Mesendoderm (in vitro differentiated cells): ENCODE data around the gene ANGEL1.
A peak's percentile ranks its signal among the peaks of the same experiment; 100 is the strongest.

Experiments used
- DNase-seq: peaks from one replicate; pipeline ENCODE4 v3.0.0; 2013
- H2AK5ac ChIP-seq: 2 replicates; pipeline ENCODE4 v1.6.1; 2013; ENCODE audit warnings: low read length, inconsistent platforms
- H2BK120ac ChIP-seq: 2 replicates; pipeline ENCODE4 v1.6.1; 2013; ENCODE audit warnings: low read depth, mild to moderate bottlenecking, low read length, moderate library complexity, mixed read lengths
- H2BK15ac ChIP-seq: replicated peaks from 2 replicates; pipeline ENCODE4 v1.6.1; 2013; ENCODE audit warnings: low read depth, mild to moderate bottlenecking, moderate library complexity
- H2BK5ac ChIP-seq: 2 replicates; pipeline ENCODE4 v1.6.1; 2013; ENCODE audit warnings: low read length, inconsistent platforms
- H3K18ac ChIP-seq: 2 replicates; pipeline ENCODE4 v1.6.1; 2013; ENCODE audit warnings: mild to moderate bottlenecking, low read length, mixed read lengths
- H3K23ac ChIP-seq: one replicate; pipeline ENCODE4 v1.6.1; 2013; ENCODE audit warnings: low read length
- H3K27ac ChIP-seq: 2 replicates; pipeline ENCODE4 v1.5.1; 2013; ENCODE audit warnings: low read depth, mild to moderate bottlenecking, inconsistent platforms, low read length, moderate library complexity
- H3K27me3 ChIP-seq: 2 replicates; pipeline ENCODE4 v1.6.1; 2013; ENCODE audit warnings: low read length, control low read depth, mild to moderate bottlenecking, inconsistent platforms; ENCODE audit not compliant: insufficient read depth, poor library complexity
- H3K36me3 ChIP-seq: 2 replicates; pipeline ENCODE4 v1.6.1; 2013; ENCODE audit warnings: low read length, inconsistent platforms; ENCODE audit not compliant: control insufficient read depth, insufficient read depth
- H3K4ac ChIP-seq: one replicate; pipeline ENCODE4 v1.6.1; 2013; ENCODE audit warnings: low read depth, mild to moderate bottlenecking, low read length, moderate library complexity
- H3K4me1 ChIP-seq: 2 replicates; pipeline ENCODE4 v1.6.1; 2013; ENCODE audit warnings: low read depth, low read length, inconsistent platforms; ENCODE audit not compliant: control insufficient read depth
- H3K4me2 ChIP-seq: 2 replicates; pipeline ENCODE4 v1.6.1; 2013; ENCODE audit warnings: low read length
- H3K4me3 ChIP-seq: 2 replicates; pipeline ENCODE4 v1.5.1; 2013; ENCODE audit warnings: mild to moderate bottlenecking, low read length
- H3K56ac ChIP-seq: one replicate; pipeline ENCODE4 v1.6.1; 2013; ENCODE audit warnings: low read length
- H3K79me1 ChIP-seq: 2 replicates; pipeline ENCODE4 v1.6.1; 2013; ENCODE audit warnings: low read length, inconsistent platforms
- H3K79me2 ChIP-seq: 2 replicates; pipeline ENCODE4 v1.6.1; 2013; ENCODE audit warnings: mild to moderate bottlenecking, low read length; ENCODE audit not compliant: control insufficient read depth, insufficient read depth
- H3K9ac ChIP-seq: 2 replicates; pipeline ENCODE4 v1.6.1; 2013; ENCODE audit warnings: low read length, inconsistent platforms
- H4K5ac ChIP-seq: one replicate; pipeline ENCODE4 v1.6.1; 2013; ENCODE audit warnings: low read length
- H4K8ac ChIP-seq: one replicate; pipeline ENCODE4 v1.6.1; 2013; ENCODE audit warnings: low read depth, mild to moderate bottlenecking, control low read depth, low read length, moderate library complexity
- WGBS: extraction: QIAGEN DNeasy Blood & Tissue Kit; methylation state at CpG from one replicate; pipeline ENCODE4 v1.1.7; 2013; ENCODE audit warnings: low lambda C conversion rate, missing lambda C conversion rate; ENCODE audit not compliant: insufficient coverage; ENCODE audit errors: extremely low coverage; 5-methylcytosine and 5-hydroxymethylcytosine counted together

Gene ANGEL1

DNA sequence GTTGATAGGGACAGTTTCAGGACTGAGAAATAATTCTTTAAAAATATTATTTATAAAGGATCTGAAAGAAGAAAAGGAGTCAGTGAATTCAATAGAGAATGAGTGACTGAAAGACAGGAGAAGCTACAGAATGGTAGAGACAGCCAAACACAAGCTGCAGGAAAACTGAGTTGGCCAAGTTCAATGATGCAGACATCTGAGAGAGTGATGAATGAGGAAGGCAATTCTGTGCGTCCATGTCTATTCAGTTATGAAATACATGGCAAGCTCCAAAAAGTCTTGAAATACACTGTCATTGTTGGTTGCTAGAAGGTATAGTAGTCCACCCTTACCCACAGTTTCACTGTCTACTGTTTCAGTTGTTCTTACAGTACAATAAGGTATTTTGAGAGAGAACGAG is 20.3 kb upstream of the ANGEL1 start:
- no peaks in the 10 kb centered on the region for H3K27me3 ChIP-seq
- no peak overlapping the region for H3K27ac ChIP-seq
- H3K4ac ChIP-seq = no peak overlapping the region
- H2BK15ac ChIP-seq = no peak overlapping the region
- no peak overlapping the region for H2BK5ac ChIP-seq
- no peak overlapping the region for H4K5ac ChIP-seq
- DNase-seq = no peak
- H4K8ac ChIP-seq = no peak overlapping the region
- no peak overlapping the region for H3K56ac ChIP-seq
- H3K79me1 ChIP-seq = no peaks in the 10 kb centered on the region
- H3K4me1 ChIP-seq = no peaks in the 10 kb centered on the region
- H2AK5ac ChIP-seq = no peak overlapping the region
- H2BK120ac ChIP-seq = no peak overlapping the region
- H3K23ac ChIP-seq = no peak overlapping the region
- H3K79me2 ChIP-seq = no peaks in the 10 kb centered on the region
- H3K4me2 ChIP-seq = no peak overlapping the region
- H3K9ac ChIP-seq = no peak overlapping the region
- no peak overlapping the region for H3K18ac ChIP-seq
- no CpG with 5 or more reads among the region's 2 CpGs for WGBS
- no peaks in the 10 kb centered on the region for H3K36me3 ChIP-seq
- H3K4me3 ChIP-seq = no peak overlapping the region

DNA sequence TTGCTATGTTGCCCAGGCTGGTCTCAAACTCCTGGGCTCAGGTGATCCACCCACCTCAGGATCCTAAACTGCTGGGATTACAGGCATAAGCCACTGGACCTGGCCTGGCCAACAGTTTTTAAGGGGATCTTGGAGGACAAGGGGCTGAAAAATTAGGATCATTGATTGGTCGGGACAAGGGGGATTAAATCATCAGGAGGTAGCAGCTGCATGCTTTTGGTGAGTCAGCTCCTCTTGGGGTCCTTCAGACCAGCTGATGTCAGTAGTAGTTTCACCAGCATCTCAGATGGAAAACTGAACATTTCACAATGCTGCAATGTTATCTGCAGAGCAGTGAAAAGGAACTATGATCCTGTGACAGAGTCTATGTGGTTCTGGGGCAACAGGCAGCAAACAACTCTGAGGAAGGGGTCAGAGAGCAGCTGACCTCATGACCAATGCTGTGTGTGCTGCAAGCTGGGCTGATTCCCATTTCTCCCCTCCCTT is 19.9 kb upstream of the ANGEL1 start:
- Histone ChIP-seq H3K56ac (no peak overlapping the region), H4K5ac (no peak overlapping the region), H3K4me3 (no peak overlapping the region), H2BK120ac (no peak overlapping the region), H3K18ac (no peak overlapping the region), H2BK15ac (no peak overlapping the region), H3K4me1 (no peaks in the 10 kb centered on the region), H3K79me2 (no peaks in the 10 kb centered on the region), H4K8ac (no peak overlapping the region), H3K4me2 (no peak overlapping the region), H3K36me3 (no peaks in the 10 kb centered on the region), H3K23ac (no peak overlapping the region), H3K27me3 (no peaks in the 10 kb centered on the region), H3K9ac (no peak overlapping the region), H2AK5ac (no peak overlapping the region), H2BK5ac (no peak overlapping the region), H3K4ac (no peak overlapping the region), H3K27ac (no peak overlapping the region), H3K79me1 (no peaks in the 10 kb centered on the region)
- no peak for DNase-seq
- WGBS = no CpG with 5 or more reads among the region's 1 CpG

DNA sequence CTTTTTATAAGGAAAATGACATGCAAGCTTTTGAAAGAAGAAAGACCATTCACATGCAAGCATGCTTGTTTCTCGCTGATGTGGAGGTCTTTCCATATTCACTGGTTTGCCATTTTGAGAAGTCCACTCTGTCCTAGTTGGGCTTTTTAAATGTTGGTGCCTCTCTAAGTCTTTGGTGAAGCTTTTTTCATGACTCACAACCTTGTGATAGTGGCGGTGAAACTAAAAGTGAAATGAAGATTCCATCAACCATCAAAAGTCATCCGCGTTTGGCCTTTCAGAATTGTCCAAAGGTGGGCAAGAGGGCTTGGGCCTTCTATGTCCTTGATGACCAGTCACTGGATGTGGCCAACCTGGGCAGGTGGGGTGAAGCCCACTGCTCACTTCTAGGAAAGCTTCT is 17.9 kb upstream of the ANGEL1 start:
- no peak overlapping the region for H3K27ac ChIP-seq
- no peaks in the 10 kb centered on the region for H3K27me3 ChIP-seq

DNA sequence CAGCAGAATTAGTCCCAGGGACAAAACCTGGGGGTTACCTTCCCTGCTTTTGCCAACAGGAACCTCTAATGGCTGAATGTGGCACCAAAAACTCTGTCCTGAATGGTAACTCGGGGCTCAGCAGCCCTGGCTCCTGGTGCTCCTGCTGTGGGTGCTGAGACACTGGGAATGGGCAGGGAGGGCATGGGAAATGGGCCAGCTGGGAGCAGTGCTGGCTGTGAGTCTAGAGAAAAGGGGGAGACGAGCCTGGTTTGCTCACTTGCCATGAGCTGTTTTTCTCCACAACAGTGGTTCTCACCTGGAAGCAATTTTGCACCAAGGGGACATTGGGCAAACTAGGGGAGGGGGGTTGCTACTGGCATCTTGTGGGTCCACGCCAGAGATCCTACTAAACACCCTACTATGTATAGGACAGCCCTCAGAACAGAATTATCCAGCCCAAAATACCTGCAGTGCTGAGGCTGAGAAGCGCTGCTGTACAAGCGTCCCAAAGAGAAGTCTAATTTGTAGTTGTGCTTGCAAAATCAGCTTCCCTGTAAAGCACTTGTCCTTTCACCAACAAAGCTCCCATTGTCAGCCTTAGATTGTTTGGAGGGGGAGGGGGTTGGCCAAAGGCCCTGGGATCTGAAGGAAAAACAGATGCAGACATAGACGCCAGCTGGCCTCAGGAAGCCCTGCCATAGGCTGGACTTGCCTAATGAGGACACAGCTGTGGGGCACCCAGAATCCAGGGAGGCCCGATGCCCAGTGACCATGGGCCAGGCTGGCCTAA is 17.2 kb upstream of the ANGEL1 start:
- H4K5ac ChIP-seq = no peak overlapping the region
- no peak overlapping the region for H2BK5ac ChIP-seq
- no CpG with 5 or more reads among the region's 7 CpGs for WGBS
- no peak overlapping the region for H2BK120ac ChIP-seq
- DNase-seq = no peak
- no peak overlapping the region for H3K23ac ChIP-seq
- no peak overlapping the region for H2AK5ac ChIP-seq
- H4K8ac ChIP-seq = no peak overlapping the region
- H3K36me3 ChIP-seq = no peaks in the 10 kb centered on the region
- H3K56ac ChIP-seq = no peak overlapping the region
- no peak overlapping the region for H3K4me2 ChIP-seq
- H3K79me1 ChIP-seq = no peaks in the 10 kb centered on the region
- H3K4me1 ChIP-seq = no peaks in the 10 kb centered on the region
- H3K79me2 ChIP-seq = no peaks in the 10 kb centered on the region
- H3K9ac ChIP-seq = no peak overlapping the region
- no peak overlapping the region for H3K4ac ChIP-seq
- no peak overlapping the region for H3K27ac ChIP-seq
- H2BK15ac ChIP-seq = no peak overlapping the region
- no peaks in the 10 kb centered on the region for H3K27me3 ChIP-seq
- H3K18ac ChIP-seq = no peak overlapping the region
- no peak overlapping the region for H3K4me3 ChIP-seq

More for the DNA sequence above, 17.9 kb upstream of the ANGEL1 start:
- no peaks in the 10 kb centered on the region for H3K79me1 ChIP-seq
- no peaks in the 10 kb centered on the region for H3K79me2 ChIP-seq
- no peak for DNase-seq
- no peak overlapping the region for H2AK5ac ChIP-seq
- no peak overlapping the region for H3K4me2 ChIP-seq
- H2BK5ac ChIP-seq = no peak overlapping the region
- H3K23ac ChIP-seq = no peak overlapping the region
- H3K56ac ChIP-seq = no peak overlapping the region
- H3K18ac ChIP-seq = no peak overlapping the region
- WGBS = no CpG with 5 or more reads among the region's 4 CpGs
- no peak overlapping the region for H3K4me3 ChIP-seq
- no peak overlapping the region for H3K4ac ChIP-seq
- no peak overlapping the region for H4K5ac ChIP-seq
- no peak overlapping the region for H4K8ac ChIP-seq
- no peaks in the 10 kb centered on the region for H3K4me1 ChIP-seq
- H2BK15ac ChIP-seq = no peak overlapping the region
- no peak overlapping the region for H2BK120ac ChIP-seq
- H3K9ac ChIP-seq = no peak overlapping the region
- H3K36me3 ChIP-seq = no peaks in the 10 kb centered on the region

DNA sequence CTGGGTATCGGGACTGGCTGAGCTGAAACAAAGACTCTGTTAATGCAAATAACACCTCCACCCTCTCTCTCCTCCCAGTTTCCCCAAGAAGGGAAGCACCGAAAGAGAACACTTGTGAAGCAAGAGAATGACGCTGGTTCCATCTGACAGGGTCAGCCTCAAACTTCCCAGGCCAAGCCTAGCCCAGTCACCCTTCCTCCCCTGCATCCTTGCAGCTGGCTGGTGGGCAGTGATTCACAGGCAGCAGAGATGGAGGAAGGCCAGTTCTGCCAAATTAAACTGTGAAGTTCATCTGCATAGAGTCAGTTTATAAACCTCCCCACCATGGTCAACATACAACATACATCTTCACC is 16.3 kb upstream of the ANGEL1 start:
- Histone ChIP-seq H3K27ac (no peak overlapping the region), H3K4me3 (no peak overlapping the region), H3K36me3 (no peaks in the 10 kb centered on the region), H3K56ac (no peak overlapping the region), H3K79me2 (no peaks in the 10 kb centered on the region), H3K27me3 (no peaks in the 10 kb centered on the region), H4K8ac (no peak overlapping the region), H3K79me1 (no peaks in the 10 kb centered on the region), H2BK120ac (no peak overlapping the region), H3K4me1 (no peaks in the 10 kb centered on the region), H3K9ac (no peak overlapping the region), H4K5ac (no peak overlapping the region), H3K18ac (no peak overlapping the region), H3K4me2 (no peak overlapping the region), H3K4ac (no peak overlapping the region), H2BK15ac (no peak overlapping the region), H2BK5ac (no peak overlapping the region), H3K23ac (no peak overlapping the region), H2AK5ac (no peak overlapping the region)
- WGBS = no CpG with 5 or more reads among the region's 3 CpGs
- peak; percentile 47 for DNase-seq
